GM18520 (cell line): ENCODE data around the gene NALCN.
A peak's percentile ranks its signal among the peaks of the same experiment; 100 is the strongest.

Experiments used
- ATAC-seq: cut with Tn5 transposase; IDR thresholded peaks from one replicate; pipeline ENCODE4 v1.9.1; 2021; ENCODE audit not compliant: unreplicated experiment

Gene NALCN

GRCh38 chr13:101140087-101140770, 276.1 kb downstream of the NALCN start:
- ATAC-seq = no peak

- no peak for ATAC-seq
These were observed 277.2 kb downstream of the NALCN start for GRCh38 chr13:101139081-101139480.

- peak; percentile 90 for ATAC-seq
These were observed 288.5 kb downstream of the NALCN start for GRCh38 chr13:101127741-101128353.

- no peak for ATAC-seq
These were observed 293.3 kb downstream of the NALCN start for GRCh38 chr13:101123028-101123427.

GRCh38 chr13:101121608-101122007, 294.7 kb downstream of the NALCN start:
- no peak for ATAC-seq

GRCh38 chr13:101120007-101120406, 296.3 kb downstream of the NALCN start:
- no peak for ATAC-seq

GRCh38 chr13:101116826-101117225, 299.5 kb downstream of the NALCN start:
- ATAC-seq = no peak

- ATAC-seq = no peak
These were observed 300.0 kb downstream of the NALCN start for GRCh38 chr13:101116341-101116740.

- ATAC-seq = no peak
These were observed 300.5 kb downstream of the NALCN start for GRCh38 chr13:101115762-101116171.

GRCh38 chr13:101111894-101112293, 304.4 kb downstream of the NALCN start:
- ATAC-seq = no peak

- no peak for ATAC-seq
These were observed 307.3 kb downstream of the NALCN start for GRCh38 chr13:101109005-101109404.

- ATAC-seq = no peak
These were observed 317.4 kb downstream of the NALCN start for GRCh38 chr13:101098873-101099272.

GRCh38 chr13:101092985-101093384, 323.3 kb downstream of the NALCN start:
- no peak for ATAC-seq

GRCh38 chr13:101090287-101090686, 326.0 kb downstream of the NALCN start:
- ATAC-seq = no peak

- ATAC-seq = no peak
These were observed 330.8 kb downstream of the NALCN start for GRCh38 chr13:101085551-101085950.

- no peak for ATAC-seq
These were observed 333.9 kb downstream of the NALCN start for GRCh38 chr13:101082441-101082840.

GRCh38 chr13:101080616-101081015, 335.7 kb downstream of the NALCN start:
- no peak for ATAC-seq

- no peak for ATAC-seq
These were observed 351.0 kb downstream of the NALCN start for GRCh38 chr13:101065329-101065728.

GRCh38 chr13:101059793-101060192, 356.5 kb downstream of the NALCN start:
- no peak for ATAC-seq

- no peak for ATAC-seq
These were observed 357.5 kb downstream of the NALCN start for GRCh38 chr13:101058841-101059240.

- ATAC-seq = no peak
These were observed 362.8 kb downstream of the NALCN start for GRCh38 chr13:101053301-101054093.
